ENCODE measurements around the gene ZC3H4. TPM values are rescaled to one million over a fixed set of nuclear protein-coding genes. Genes with fewer than 3 reads are reported as not detected.

ZC3H4 gene
- total and polyA plus RNA-seq, 9 of the 15 experiments (the other 6 are each of a cell fraction or from before 2014, with no cell fraction given): 2.2 to 75.6 (median 18.3) TPM

DNA sequence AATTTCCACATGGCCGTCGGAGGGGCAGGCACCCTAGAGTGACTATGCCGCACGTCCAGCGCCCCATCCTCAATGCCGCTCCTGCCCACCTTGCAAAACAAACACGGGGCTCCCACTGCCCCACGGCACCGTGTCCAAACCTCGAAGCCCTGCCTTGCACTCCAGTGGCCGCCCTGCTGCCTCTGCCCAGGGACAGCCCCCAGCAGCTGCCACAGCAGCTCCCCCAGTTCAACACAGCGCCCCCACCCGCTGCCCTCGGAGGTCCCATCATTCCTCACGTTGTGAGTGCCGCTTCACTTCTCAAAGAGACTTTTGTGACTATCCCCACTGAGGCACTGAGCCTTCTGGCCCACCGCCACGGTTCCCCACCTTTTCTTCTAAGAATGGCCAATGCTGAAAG is 42.8 kb downstream of the ZC3H4 start:
- in situ Hi-C loops (cut with MboI): no loop called here
- peaks cover 0 to 19% of the 10 kb centered on the region in 2 experiments; a peak in 1 of 5 replicates for H3K4me1 ChIP-seq (replicated peaks in 1 of 2; ENCODE audit: control insufficient read depth in 2 of 2, insufficient read depth in 2 of 2, low read length in 2 of 2)

DNA sequence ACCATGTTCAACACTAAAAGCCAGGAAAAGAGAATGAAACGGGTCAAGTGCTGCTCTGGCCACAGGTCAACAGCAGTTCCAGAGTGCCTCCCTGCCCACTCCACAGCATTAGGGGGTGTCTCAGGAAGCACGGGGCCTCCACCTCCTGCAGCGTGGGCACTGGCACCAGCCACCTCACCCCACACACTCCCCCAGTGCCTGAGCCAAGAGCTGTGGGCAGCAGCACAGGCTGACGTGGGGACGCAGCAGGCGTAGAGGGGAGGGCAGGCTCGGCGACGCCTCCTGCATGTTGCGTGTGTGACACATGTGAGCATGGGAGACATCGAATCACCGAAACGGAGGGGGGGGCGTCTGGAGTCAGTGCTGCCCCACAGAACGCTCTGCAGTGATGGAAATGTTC is 43.8 kb downstream of the ZC3H4 start:
- intact Hi-C loops (cut with micrococcal nuclease): loop anchor here (10.0 kb wide), 1 partner anchor 55 kb away; the partner anchor contains the start of gene NPAS1
- 92% methylated on average over 13 of the region's 15 CpGs for WGBS (ENCODE audit: insufficient coverage, low coverage, missing lambda C conversion rate)
- Histone ChIP-seq H3K4me2 (ENCODE audit: insufficient read depth, low read length) (no peak overlapping the region), H4K20me1 (replicated peaks; ENCODE audit: control insufficient read depth, insufficient read depth, low read length) (no peaks in the 10 kb centered on the region), H3K27ac (ENCODE audit: extremely low read depth, low read depth, low read length) (no peak overlapping the region), H3K9ac (ENCODE audit: insufficient read depth in 1 of 2, low read depth in 2 of 2, low read length in 2 of 2) (peak overlapping the region in 1 of 2 experiments; percentile 75; a peak in 2 of 4 replicates), H3K79me2 (ENCODE audit: control insufficient read depth, insufficient read depth, low read length) (no peaks in the 10 kb centered on the region), H3K36me3 (ENCODE audit: control insufficient read depth, insufficient read depth, low read length) (peaks cover 97% of the 10 kb centered on the region; the same call in 2 of the 3 replicates), H3K9me3 (replicated peaks; ENCODE audit: control insufficient read depth, insufficient read depth, low read depth, low read length) (no peaks in the 10 kb centered on the region), H2AFZ (ENCODE audit: low read depth, low read length) (no peak overlapping the region), H3K9me1 (ENCODE audit: control insufficient read depth, insufficient read depth, low read length) (no peaks in the 10 kb centered on the region), H3K4me3 (no peak overlapping the region), H3K27me3 (ENCODE audit: control insufficient read depth in 2 of 2, insufficient read depth in 2 of 2, low read length in 2 of 2) (no peaks in the 10 kb centered on the region), H3K4me1 (replicated peaks in 1 of 2; ENCODE audit: control insufficient read depth in 2 of 2, insufficient read depth in 2 of 2, low read length in 2 of 2) (peaks cover 0 to 23% of the 10 kb centered on the region in 2 experiments; a peak in 1 of 5 replicates)
- FAIRE-seq (no peak), ATAC-seq (no peak), DNase-seq (ENCODE audit: extremely low read depth in 1 of 4, low spot score in 3 of 4) (no peak)
- TF ChIP-seq TSC22D4 (tag; IDR thresholded peaks at IDR 0.05): no peak
- peak; percentile 54 for TF ChIP-seq POLR2G (IDR thresholded peaks at IDR 0.05; ENCODE audit: low read depth, low read length)
- TF ChIP-seq ETV5 (CRISPR knock-in tag; IDR thresholded peaks at IDR 0.05; ENCODE audit: low read depth): no peak
- in situ Hi-C loops (cut with MboI): no loop called here
- CTCF ChIA-PET (ENCODE audit: low intra/inter-chr PET ratio): no interaction called here
- POLR2A ChIA-PET: no interaction called here
- BruUV-seq (replicated peaks): no TSS peak

More for the DNA sequence above, 42.8 kb downstream of the ZC3H4 start:
- no peak for FAIRE-seq
- Histone ChIP-seq H2AFZ (ENCODE audit: low read depth, low read length) (no peak overlapping the region), H3K9ac (ENCODE audit: insufficient read depth in 1 of 2, low read depth in 2 of 2, low read length in 2 of 2) (no peak overlapping the region), H3K27me3 (ENCODE audit: control insufficient read depth in 2 of 2, insufficient read depth in 2 of 2, low read length in 2 of 2) (no peaks in the 10 kb centered on the region), H3K27ac (ENCODE audit: extremely low read depth, low read depth, low read length) (no peak overlapping the region), H3K36me3 (ENCODE audit: control insufficient read depth, insufficient read depth, low read length) (peaks cover 97% of the 10 kb centered on the region; the same call in 2 of the 3 replicates), H3K79me2 (ENCODE audit: control insufficient read depth, insufficient read depth, low read length) (no peaks in the 10 kb centered on the region), H3K4me2 (ENCODE audit: insufficient read depth, low read length) (no peak overlapping the region), H3K4me3 (no peak overlapping the region), H4K20me1 (replicated peaks; ENCODE audit: control insufficient read depth, insufficient read depth, low read length) (no peaks in the 10 kb centered on the region), H3K9me1 (ENCODE audit: control insufficient read depth, insufficient read depth, low read length) (no peaks in the 10 kb centered on the region), H3K9me3 (replicated peaks; ENCODE audit: control insufficient read depth, insufficient read depth, low read depth, low read length) (no peaks in the 10 kb centered on the region)
- POLR2A ChIA-PET: no interaction called here
- CTCF ChIA-PET (ENCODE audit: low intra/inter-chr PET ratio): no interaction called here
- TF ChIP-seq POLR2G (IDR thresholded peaks at IDR 0.05; ENCODE audit: low read depth, low read length) (peak; percentile 42; the same call in 1 of the 2 replicates), CREB3L1 (IDR thresholded peaks at IDR 0.05; ENCODE audit: borderline replicate concordance, low read depth) (no peak)
- no TSS peak for BruUV-seq (replicated peaks)
- no peak for DNase-seq (ENCODE audit: extremely low read depth in 1 of 4, low spot score in 3 of 4)
- no peak for ATAC-seq
- intact Hi-C loops (cut with micrococcal nuclease): no loop called here
- 94% methylated on average over 17 of the region's 18 CpGs for WGBS (ENCODE audit: insufficient coverage, low coverage, missing lambda C conversion rate)
